ENCODE results near the gene CD200. TPM values are rescaled to one million over a fixed set of nuclear protein-coding genes. Genes with fewer than 3 reads are reported as not detected.

Gene CD200
- total RNA-seq, 1 donor from 2014 or later, result 6.5 TPM

GRCh38 chr3:112384769-112385168 is 51.8 kb downstream of the CD200 start:
- TF ChIP-seq, protein P1, sequence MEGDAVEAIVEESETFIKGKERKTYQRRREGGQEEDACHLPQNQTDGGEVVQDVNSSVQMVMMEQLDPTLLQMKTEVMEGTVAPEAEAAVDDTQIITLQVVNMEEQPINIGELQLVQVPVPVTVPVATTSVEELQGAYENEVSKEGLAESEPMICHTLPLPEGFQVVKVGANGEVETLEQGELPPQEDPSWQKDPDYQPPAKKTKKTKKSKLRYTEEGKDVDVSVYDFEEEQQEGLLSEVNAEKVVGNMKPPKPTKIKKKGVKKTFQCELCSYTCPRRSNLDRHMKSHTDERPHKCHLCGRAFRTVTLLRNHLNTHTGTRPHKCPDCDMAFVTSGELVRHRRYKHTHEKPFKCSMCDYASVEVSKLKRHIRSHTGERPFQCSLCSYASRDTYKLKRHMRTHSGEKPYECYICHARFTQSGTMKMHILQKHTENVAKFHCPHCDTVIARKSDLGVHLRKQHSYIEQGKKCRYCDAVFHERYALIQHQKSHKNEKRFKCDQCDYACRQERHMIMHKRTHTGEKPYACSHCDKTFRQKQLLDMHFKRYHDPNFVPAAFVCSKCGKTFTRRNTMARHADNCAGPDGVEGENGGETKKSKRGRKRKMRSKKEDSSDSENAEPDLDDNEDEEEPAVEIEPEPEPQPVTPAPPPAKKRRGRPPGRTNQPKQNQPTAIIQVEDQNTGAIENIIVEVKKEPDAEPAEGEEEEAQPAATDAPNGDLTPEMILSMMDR (IDR thresholded peaks at IDR 0.05), result no peak
- no peak overlapping the region for H3K4me3 ChIP-seq
- intact Hi-C loops (cut with DNase I), result no loop called here
- no peaks in the 10 kb centered on the region for H3K27me3 ChIP-seq
- no peaks in the 10 kb centered on the region for H3K9me3 ChIP-seq
- no peak for DNase-seq
- no peaks in the 10 kb centered on the region for H3K4me1 ChIP-seq
- no peak overlapping the region for H3K27ac ChIP-seq
- H3K36me3 ChIP-seq, result no peaks in the 10 kb centered on the region
- ATAC-seq, result no peak

DNA sequence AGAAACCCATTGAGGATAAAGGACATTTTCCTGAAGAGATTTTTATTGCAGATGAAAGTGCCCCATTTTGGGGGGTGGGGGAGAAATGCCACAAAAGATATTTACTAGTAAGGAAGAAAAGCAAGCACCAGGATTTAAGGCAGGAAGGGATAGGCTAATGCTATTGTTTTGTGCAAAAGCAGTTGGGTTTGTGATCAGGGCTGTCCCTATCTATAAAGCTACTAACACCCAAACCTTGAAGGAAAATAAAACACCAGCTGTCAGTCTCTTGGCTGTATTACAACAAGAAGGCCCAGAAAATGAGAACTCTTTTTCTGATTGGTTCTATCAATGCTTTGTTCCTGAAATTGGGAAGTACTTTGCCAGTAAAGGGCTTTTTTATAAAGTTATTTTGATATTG is 56.0 kb downstream of the CD200 start:
- no peak for ATAC-seq
- DNase-seq, result no peak
- Histone ChIP-seq H3K36me3 (no peaks in the 10 kb centered on the region), H3K9me3 (no peaks in the 10 kb centered on the region), H3K4me3 (no peak overlapping the region), H3K4me1 (peaks cover 7% of the 10 kb centered on the region), H3K27me3 (no peaks in the 10 kb centered on the region), H3K27ac (no peak overlapping the region)
- intact Hi-C loops (cut with DNase I), result no loop called here
- TF ChIP-seq, protein P1 (IDR thresholded peaks at IDR 0.05), result no peak

- intact Hi-C loops (cut with DNase I), result no loop called here
- DNase-seq (no peak), ATAC-seq (no peak)
- Histone ChIP-seq H3K27ac (no peak overlapping the region), H3K27me3 (no peaks in the 10 kb centered on the region), H3K4me3 (no peak overlapping the region), H3K4me1 (peaks cover 7% of the 10 kb centered on the region), H3K9me3 (no peaks in the 10 kb centered on the region), H3K36me3 (no peaks in the 10 kb centered on the region)
- TF ChIP-seq, protein P1 (IDR thresholded peaks at IDR 0.05), result no peak
Measured at GRCh38 chr3:112389961-112390360, 57.0 kb downstream of the CD200 start.

- Histone ChIP-seq H3K4me3 (no peak overlapping the region), H3K9me3 (no peaks in the 10 kb centered on the region), H3K27me3 (no peaks in the 10 kb centered on the region), H3K36me3 (no peaks in the 10 kb centered on the region), H3K27ac (peak overlapping the region; percentile 72), H3K4me1 (peaks cover 7% of the 10 kb centered on the region)
- no peak for DNase-seq
- ATAC-seq, result peak; percentile 69
- intact Hi-C loops (cut with DNase I), result no loop called here
- TF ChIP-seq, protein P1 (IDR thresholded peaks at IDR 0.05), result no peak
Measured at GRCh38 chr3:112390783-112391641, 58.1 kb downstream of the CD200 start.

- ATAC-seq, result peak; percentile 35
- TF ChIP-seq, protein P1 (IDR thresholded peaks at IDR 0.05), result no peak
- H3K27me3 ChIP-seq, result no peaks in the 10 kb centered on the region
- no peaks in the 10 kb centered on the region for H3K36me3 ChIP-seq
- no peaks in the 10 kb centered on the region for H3K9me3 ChIP-seq
- intact Hi-C loops (cut with DNase I), result no loop called here
- peak overlapping the region; percentile 72 for H3K27ac ChIP-seq
- H3K4me1 ChIP-seq, result peaks cover 7% of the 10 kb centered on the region
- H3K4me3 ChIP-seq, result no peak overlapping the region
- no peak for DNase-seq
Measured at GRCh38 chr3:112391648-112392047, 58.7 kb downstream of the CD200 start.
